PFSK-1 (cell line): ENCODE results near the gene RPH3AL.

Experiments
- POLR2AphosphoS5 ChIP-seq: IDR thresholded peaks from 2 replicates; pipeline ENCODE4 v1.6.1; 2012; ENCODE audit warnings: low read depth, mild to moderate bottlenecking, control low read depth, low read length, moderate library complexity
- SIN3A ChIP-seq: IDR thresholded peaks from 2 replicates; pipeline ENCODE4 v1.6.1; 2012; ENCODE audit warnings: mild to moderate bottlenecking, low read length, moderate library complexity, borderline replicate concordance; ENCODE audit not compliant: insufficient read depth

DNA sequence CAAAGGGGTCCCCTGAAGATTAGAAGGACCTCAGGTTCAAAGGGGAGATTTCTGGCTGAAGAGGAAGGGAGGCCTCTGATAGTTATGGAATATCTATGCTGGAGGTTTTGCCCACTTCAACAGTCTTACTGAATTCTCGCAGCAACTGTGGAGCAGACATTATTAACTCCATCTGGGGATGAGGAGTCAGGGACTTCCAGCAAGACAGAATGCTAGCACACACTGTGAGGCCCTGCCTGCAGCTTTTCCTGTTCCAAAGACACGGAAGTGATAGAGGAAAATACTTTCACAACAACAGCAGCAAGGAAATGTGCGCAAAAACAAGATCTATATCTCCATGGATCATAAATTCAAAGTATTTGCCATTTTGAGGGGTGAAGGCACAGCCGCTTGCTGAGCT is 72.8 kb downstream of the RPH3AL start:
- no peak for TF ChIP-seq SIN3A
- no peak for TF ChIP-seq POLR2AphosphoS5
